Stimulated activated CD4-positive, alpha-beta T cell treated with anti-CD3 and anti-CD28 coated beads, Interleukin-4, amount 100 ng/mL, for 4 hours (primary cell): Measurements from ENCODE around the gene ELF5.

Source experiments
- DNase-seq, 2 experiments: peaks; one replicate each; pipeline ENCODE4 v3.0.0-alpha.2; 2020

Gene ELF5

GRCh38 chr11:34513682-34514449 lies at the start of gene ELF5:
Gene ELF5 (minus strand): TSS chr11:34513794. CDS start chr11:34505749, 8,045 bp downstream.
- DNase-seq = no peak

- no peak for DNase-seq
Measured at GRCh38 chr11:34562976-34563375, 49.4 kb upstream of the ELF5 start.

GRCh38 chr11:34560511-34560910 lies 46.9 kb upstream of the ELF5 start:
- no peak for DNase-seq

GRCh38 chr11:34558673-34559072 lies 45.1 kb upstream of the ELF5 start:
- DNase-seq = no peak

- DNase-seq = no peak
Measured at GRCh38 chr11:34558211-34558610, 44.6 kb upstream of the ELF5 start.

- no peak for DNase-seq
Measured at GRCh38 chr11:34552270-34552669, 38.7 kb upstream of the ELF5 start.

- DNase-seq = no peak
Measured at GRCh38 chr11:34549271-34549670, 35.7 kb upstream of the ELF5 start.

- no peak for DNase-seq
Measured at GRCh38 chr11:34548278-34548677, 34.7 kb upstream of the ELF5 start.

GRCh38 chr11:34546511-34547209 lies 33.1 kb upstream of the ELF5 start:
- DNase-seq = no peak

- no peak for DNase-seq
Measured at GRCh38 chr11:34542089-34542488, 28.5 kb upstream of the ELF5 start.

- no peak for DNase-seq
Measured at GRCh38 chr11:34540870-34541269, 27.3 kb upstream of the ELF5 start.

GRCh38 chr11:34537636-34538035 lies 24.0 kb upstream of the ELF5 start:
- DNase-seq = no peak

GRCh38 chr11:34536056-34536455 lies 22.5 kb upstream of the ELF5 start:
- DNase-seq = no peak

GRCh38 chr11:34534826-34535225 lies 21.2 kb upstream of the ELF5 start:
- DNase-seq = no peak

GRCh38 chr11:34531663-34532062 lies 18.1 kb upstream of the ELF5 start:
- DNase-seq = no peak

- no peak for DNase-seq
Measured at GRCh38 chr11:34530545-34531234, 17.1 kb upstream of the ELF5 start.

- DNase-seq = no peak
Measured at GRCh38 chr11:34529643-34530042, 16.0 kb upstream of the ELF5 start.

GRCh38 chr11:34528072-34528471 lies 14.5 kb upstream of the ELF5 start:
- DNase-seq = no peak

GRCh38 chr11:34525888-34526657 lies 12.5 kb upstream of the ELF5 start:
- no peak for DNase-seq

- no peak for DNase-seq
Measured at GRCh38 chr11:34525098-34525497, 11.5 kb upstream of the ELF5 start.

GRCh38 chr11:34524696-34525095 lies 11.1 kb upstream of the ELF5 start:
- DNase-seq = no peak

GRCh38 chr11:34523053-34523452 lies 9.5 kb upstream of the ELF5 start:
- no peak for DNase-seq

GRCh38 chr11:34522188-34522587 lies 8.6 kb upstream of the ELF5 start:
- DNase-seq = no peak
